AG09319 (cell line): ENCODE measurements around the gene PTDSS2.

Experiments used
- DNase-seq: peaks from one replicate; pipeline ENCODE4 v3.0.0-alpha.2; 2010; ENCODE audit warnings: low read depth; ENCODE audit errors: extremely low read depth
- TF ChIP-seq, protein P1 (sequence below): IDR thresholded peaks from 2 replicates; pipeline ENCODE4 v1.5.1; 2011; ENCODE audit warnings: low read depth, mild to moderate bottlenecking, inconsistent platforms, low read length, moderate library complexity

The PTDSS2 gene

DNA sequence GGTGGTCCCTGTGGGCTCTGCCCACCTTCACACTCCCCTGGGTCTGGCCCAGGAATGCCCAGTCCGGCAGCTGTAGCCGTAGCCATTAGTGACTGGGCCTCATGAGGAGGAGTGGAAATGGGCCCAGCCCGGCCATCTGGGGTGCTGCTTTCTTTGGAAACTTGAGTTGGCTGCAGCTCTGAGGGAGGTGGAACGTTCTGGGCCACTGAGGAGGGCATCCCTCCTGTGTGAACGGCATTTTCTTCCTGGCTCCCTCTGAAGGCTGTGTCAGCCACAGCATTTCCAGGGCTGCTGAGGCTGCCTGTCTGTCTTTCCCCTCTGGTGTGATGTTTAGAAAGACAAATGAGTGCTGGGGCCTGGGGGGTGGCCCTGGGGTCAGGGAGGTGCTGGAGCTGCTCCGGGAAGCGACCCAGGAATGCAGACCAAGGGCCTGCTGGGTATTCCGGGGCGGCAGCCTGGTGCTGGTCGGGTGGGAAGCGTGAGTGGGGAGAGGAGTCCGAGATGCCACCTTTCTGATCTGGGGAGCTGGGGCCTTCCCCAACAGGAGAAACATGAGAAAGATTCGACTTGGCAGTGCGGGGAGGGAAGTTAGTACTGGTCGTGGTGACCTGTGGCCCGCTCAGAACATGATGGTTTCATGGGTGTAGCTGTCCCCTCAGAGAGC lies 27.1 kb downstream of the PTDSS2 start:
- TF ChIP-seq, protein P1, sequence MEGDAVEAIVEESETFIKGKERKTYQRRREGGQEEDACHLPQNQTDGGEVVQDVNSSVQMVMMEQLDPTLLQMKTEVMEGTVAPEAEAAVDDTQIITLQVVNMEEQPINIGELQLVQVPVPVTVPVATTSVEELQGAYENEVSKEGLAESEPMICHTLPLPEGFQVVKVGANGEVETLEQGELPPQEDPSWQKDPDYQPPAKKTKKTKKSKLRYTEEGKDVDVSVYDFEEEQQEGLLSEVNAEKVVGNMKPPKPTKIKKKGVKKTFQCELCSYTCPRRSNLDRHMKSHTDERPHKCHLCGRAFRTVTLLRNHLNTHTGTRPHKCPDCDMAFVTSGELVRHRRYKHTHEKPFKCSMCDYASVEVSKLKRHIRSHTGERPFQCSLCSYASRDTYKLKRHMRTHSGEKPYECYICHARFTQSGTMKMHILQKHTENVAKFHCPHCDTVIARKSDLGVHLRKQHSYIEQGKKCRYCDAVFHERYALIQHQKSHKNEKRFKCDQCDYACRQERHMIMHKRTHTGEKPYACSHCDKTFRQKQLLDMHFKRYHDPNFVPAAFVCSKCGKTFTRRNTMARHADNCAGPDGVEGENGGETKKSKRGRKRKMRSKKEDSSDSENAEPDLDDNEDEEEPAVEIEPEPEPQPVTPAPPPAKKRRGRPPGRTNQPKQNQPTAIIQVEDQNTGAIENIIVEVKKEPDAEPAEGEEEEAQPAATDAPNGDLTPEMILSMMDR = peak; percentile 24
- DNase-seq = peak; percentile 38

DNA sequence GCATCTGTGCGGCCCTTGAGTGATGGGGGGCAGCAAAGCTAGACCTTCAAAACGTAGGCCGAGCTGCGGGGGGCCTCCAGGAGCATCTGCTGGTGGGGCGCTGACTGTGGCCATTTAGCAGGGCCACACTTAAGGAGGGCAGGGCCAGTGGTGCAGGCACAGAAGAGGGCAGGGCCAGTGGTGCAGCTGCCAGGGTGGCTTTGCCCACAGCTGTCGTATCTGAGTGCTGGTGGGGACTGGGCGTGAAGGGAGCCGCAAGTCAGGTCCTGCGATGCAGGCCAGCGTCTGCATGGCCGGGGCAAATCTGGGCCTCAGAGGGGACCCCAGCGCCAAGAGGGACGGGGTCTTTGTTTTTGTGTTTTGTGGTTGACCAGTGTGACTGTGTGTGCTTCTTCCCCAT lies 29.2 kb downstream of the PTDSS2 start:
- DNase-seq = no peak
- TF ChIP-seq, protein P1 = no peak

DNA sequence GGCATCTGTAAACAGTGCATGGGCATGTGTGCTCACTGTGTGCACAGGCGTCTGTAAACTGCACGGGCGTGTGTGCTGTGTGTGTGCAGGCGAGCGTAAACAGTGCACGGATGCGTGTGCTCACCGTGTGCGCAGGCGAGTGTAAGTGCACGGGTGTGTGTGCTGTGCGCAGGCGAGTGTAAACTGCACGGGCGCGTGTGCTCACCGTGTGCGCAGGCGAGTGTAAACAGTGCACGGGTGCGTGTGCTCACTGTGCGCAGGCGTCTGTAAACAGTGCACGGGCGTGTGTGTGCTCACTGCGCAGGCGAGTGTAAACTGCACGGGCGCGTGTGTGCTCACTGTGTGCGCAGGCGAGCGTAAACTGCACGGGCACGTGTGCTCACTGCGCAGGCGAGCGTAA lies 34.5 kb downstream of the PTDSS2 start:
- TF ChIP-seq, protein P1 = no peak
- no peak for DNase-seq

DNA sequence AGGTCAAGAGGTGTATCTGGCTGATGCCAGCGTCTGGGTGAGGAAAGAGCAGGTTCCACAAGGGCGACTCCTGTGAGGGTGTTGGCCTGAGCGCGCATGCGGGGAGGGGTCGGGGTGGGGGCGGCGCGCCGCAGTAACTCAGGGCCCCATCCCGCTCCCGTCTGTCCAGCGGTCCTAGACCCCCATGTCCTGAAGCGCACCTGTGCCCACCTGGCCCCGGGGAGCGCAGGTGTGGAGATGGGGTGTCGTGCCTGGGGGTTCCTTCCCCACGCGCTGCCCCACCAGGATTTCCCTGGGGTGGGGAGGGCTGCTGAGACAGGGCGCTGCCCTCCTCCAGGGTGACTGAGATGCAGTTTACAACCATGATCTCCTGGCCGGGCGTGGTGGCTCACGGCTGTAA lies 36.1 kb downstream of the PTDSS2 start:
- no peak for DNase-seq

DNA sequence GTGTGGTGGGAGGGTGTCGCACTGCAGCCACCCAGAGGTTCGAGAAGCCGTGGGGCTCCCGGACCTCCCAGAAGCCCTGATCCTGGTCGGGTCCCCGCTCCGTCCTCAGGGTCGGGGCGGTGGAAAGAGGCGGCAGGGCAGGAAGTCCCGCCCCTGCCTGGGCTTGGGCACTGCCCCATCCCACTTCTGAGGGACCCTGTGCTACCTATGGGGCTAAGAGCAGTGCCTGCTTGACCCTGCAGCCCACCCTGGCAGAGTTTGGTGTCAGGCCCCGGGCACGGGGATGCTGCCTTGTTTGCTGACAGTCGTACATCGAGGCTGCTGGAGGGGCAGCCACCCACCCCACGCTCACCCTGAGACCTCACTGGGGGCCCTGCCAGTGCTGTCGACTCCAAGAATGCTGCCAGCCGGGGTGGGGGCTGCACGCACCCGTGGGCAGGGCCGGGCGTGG lies 37.5 kb downstream of the PTDSS2 start:
- TF ChIP-seq, protein P1 = no peak
- no peak for DNase-seq

More for the DNA sequence above, 36.1 kb downstream of the PTDSS2 start:
- TF ChIP-seq, protein P1 = no peak

DNA sequence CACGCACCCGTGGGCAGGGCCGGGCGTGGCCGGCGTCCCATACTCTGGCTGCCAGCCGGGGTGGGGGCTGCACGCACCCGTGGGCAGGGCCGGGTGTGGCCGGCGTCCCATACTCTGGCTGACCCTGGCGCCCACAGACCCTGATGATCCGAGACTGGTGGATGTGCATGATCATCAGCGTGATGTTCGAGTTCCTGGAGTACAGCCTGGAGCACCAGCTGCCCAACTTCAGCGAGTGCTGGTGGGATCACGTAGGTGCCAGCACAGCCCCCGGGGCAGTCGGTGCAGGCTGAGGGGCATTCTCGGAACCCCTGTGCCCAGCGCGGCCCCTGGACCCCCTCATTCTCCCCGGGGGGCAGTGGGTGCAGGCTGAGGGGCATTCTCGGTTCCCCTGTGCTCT lies 38.0 kb downstream of the PTDSS2 start:
- DNase-seq = no peak
- TF ChIP-seq, protein P1 = no peak

DNA sequence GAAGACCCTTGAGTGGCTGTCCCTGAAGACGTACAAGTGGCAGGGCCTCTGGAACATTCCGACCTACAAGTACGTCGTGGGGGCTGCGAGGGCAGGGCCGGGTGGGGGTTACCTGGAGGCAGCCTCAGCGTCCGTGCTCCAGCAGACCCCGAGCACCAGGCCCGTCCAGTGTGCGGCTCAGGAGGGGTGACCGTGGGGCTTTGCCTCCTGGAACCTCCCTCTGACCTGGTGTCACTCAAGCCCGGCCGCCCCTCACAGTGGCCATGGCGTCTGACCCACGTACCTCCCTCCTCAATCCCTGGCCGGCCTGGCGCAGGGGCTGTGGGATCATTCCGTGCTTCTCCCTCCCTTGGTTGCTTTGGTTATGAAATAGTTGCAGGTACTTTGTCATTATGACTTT lies 38.5 kb downstream of the PTDSS2 start:
- TF ChIP-seq, protein P1 = no peak
- DNase-seq = no peak
